ENCODE measurements around the gene VPS35L.

VPS35L gene

DNA sequence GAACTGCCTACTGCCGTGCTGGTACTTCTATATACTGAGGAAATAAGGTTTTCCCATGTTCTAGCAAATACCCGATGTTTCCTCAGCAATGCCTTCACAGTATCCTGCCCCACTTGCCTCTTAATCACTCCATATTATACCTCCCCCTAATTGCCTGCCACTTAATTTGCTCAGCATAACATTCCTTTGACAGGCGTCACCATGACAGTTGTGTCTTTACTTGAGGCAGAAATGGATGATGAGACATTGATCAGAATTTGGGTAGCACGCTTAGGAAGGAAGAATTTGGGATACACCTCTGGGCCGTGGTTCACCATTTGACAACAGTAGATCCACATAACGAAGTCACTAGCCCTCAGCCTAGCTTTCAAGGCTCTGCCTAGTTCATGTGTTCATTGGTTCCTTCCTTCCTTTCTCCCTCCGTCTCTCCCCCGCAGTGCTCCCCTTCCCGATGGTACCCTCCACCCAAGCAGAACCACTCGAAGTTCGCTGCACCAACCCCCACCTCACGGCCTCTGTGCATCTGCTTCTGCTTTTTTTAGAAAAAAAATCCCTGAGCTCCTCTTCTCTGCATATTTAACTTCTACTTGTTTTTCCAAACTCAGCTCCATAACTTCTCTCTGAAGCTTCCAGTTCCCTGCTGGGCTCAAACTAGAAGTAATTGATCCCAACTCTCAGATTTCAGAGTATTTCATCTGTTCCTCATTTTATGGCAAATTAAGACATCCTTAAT lies 182.0 kb downstream of the VPS35L start:
- CTCF ChIA-PET = no interaction called here
- DNase-seq (ENCODE audit: low spot score) = no peak
- no peak overlapping the region for H3K27ac ChIP-seq
- TF ChIP-seq, protein P1, sequence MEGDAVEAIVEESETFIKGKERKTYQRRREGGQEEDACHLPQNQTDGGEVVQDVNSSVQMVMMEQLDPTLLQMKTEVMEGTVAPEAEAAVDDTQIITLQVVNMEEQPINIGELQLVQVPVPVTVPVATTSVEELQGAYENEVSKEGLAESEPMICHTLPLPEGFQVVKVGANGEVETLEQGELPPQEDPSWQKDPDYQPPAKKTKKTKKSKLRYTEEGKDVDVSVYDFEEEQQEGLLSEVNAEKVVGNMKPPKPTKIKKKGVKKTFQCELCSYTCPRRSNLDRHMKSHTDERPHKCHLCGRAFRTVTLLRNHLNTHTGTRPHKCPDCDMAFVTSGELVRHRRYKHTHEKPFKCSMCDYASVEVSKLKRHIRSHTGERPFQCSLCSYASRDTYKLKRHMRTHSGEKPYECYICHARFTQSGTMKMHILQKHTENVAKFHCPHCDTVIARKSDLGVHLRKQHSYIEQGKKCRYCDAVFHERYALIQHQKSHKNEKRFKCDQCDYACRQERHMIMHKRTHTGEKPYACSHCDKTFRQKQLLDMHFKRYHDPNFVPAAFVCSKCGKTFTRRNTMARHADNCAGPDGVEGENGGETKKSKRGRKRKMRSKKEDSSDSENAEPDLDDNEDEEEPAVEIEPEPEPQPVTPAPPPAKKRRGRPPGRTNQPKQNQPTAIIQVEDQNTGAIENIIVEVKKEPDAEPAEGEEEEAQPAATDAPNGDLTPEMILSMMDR (conservative IDR thresholded peaks at IDR 0.05; ENCODE audit: low read depth) = no peak
- POLR2A ChIA-PET (ENCODE audit: low non-redundant PET) = no interaction called here

DNA sequence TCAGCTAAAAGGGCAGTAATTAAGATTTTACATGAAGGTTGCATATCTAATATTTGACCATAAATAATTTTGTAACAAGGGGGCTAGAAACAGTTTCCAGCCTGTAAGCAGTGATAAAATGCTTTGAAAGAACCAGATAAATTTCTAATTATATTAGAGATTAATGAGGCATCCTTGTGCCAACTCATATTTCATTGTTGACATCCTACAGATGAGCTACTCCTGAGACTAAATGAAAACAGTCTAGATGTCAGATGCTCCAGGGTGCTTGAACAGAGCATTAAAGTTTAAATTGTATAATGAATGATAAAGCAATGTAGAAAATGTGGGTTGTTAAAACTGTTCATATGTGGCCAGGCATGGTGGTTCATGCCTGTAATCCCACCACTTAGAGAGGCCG lies 185.9 kb downstream of the VPS35L start:
- POLR2A ChIA-PET (ENCODE audit: low non-redundant PET) = interaction anchor here (0.6 kb wide), 2 partner anchors 16 to 27 kb away, joined by 6 to 9 read pairs; no protein-coding TSS in a partner anchor
- CTCF ChIA-PET = no interaction called here
- H3K27ac ChIP-seq = no peak overlapping the region
- DNase-seq (ENCODE audit: low spot score) = no peak
- TF ChIP-seq, protein P1 (conservative IDR thresholded peaks at IDR 0.05; ENCODE audit: low read depth) = no peak

DNA sequence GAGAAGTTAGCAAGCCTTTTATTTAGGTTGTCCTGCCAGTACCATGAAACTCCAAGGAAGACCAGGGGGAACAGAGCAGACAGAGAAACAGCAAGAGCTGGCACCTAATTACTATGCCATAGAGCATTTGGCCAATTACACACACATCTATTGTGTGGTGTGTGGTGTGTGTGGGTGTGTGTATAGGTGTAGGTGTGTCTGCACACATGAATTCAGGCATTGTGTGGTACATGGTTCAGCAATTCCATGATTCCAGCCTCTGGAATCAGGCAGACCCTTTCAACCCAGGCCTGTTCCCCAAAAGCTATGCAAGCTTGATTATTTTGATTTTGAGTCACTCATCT lies 188.3 kb downstream of the VPS35L start:
- ChIA-PET POLR2A (ENCODE audit: low non-redundant PET) (no interaction called here), CTCF (no interaction called here)
- TF ChIP-seq, protein P1 (conservative IDR thresholded peaks at IDR 0.05; ENCODE audit: low read depth) = no peak
- no peak for DNase-seq (ENCODE audit: low spot score)
- H3K27ac ChIP-seq = no peak overlapping the region

DNA sequence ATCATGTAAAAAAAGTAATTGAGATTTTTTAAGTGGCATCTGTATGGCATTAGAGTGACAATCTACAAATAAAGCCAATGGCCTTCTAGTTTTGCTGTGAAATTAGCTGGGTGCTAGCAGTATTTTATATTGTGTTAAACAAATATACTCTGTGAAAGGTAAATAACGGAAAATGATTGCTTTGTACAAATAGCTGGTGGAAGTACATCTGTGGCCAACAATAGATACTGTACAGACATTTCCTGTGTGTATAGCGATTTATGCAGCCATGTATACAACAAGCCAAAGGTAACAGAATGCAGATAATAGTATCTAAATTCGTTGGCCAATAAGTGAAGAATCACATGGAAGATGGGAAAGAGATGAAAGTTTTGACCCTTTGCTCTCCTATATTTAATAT lies 189.2 kb downstream of the VPS35L start:
- TF ChIP-seq, protein P1 (conservative IDR thresholded peaks at IDR 0.05; ENCODE audit: low read depth) = no peak
- no peak for DNase-seq (ENCODE audit: low spot score)
- ChIA-PET POLR2A (ENCODE audit: low non-redundant PET) (no interaction called here), CTCF (no interaction called here)
- H3K27ac ChIP-seq = no peak overlapping the region

DNA sequence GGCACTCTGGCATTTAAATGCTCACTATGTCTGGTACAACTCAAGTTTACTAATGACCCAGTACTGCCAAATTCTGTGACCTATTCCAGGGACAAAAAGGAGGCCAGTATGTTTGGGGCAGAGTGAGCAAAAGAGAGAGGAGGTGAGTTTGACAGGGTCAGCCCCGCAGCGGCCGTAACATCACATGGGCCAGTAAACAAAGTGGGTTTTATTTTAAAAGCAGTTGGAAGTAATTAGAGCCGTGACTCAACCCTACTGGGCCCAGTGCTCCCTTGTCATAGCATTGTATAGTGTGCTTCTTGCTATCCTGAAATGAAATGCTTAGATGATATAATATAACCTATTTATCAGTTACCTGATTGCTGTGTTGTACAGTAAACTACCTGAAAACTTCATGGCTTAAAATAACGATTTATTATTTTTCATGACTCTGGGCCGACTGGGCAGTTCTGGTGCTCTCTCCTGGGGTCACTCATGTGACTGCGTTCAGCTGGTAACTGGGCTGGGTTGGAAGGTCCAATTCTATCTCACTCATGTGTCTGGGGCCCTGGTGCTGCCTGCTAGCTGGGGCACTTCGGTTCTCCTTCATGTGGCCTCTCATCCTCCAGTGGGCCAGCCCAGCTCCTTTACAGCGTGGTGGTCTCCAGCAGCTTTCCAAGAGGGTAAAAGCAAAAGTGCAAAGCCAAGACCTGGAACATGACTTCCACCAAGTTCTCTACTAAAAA lies 189.9 kb downstream of the VPS35L start:
- no peak for DNase-seq (ENCODE audit: low spot score)
- ChIA-PET POLR2A (ENCODE audit: low non-redundant PET) (no interaction called here), CTCF (interaction anchor here (0.6 kb wide), 1 partner anchor 669 kb away, joined by 5 read pairs; no protein-coding TSS in a partner anchor)
- no peak overlapping the region for H3K27ac ChIP-seq
- TF ChIP-seq, protein P1 (conservative IDR thresholded peaks at IDR 0.05; ENCODE audit: low read depth) = no peak

DNA sequence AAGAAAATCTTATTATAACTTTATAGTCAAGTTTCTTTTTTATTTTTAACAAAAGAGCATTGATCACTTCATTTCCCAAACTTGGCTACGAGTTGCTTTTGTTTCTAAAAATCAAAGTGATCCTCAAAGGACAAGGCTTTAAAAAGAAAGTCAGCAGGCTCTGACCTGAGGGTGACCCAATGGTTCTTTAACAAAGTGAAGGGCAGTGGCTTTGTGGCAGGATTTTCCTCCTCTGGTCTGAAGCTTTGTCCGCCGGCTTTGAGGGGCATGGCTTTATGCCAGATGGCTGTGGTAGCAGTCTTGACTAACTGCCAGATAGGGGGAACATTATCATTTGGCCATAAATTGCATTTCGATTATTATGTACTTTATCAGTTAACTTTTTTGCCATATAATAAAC lies 191.1 kb downstream of the VPS35L start:
- no peak overlapping the region for H3K27ac ChIP-seq
- ChIA-PET CTCF (no interaction called here), POLR2A (ENCODE audit: low non-redundant PET) (no interaction called here)
- TF ChIP-seq, protein P1 (conservative IDR thresholded peaks at IDR 0.05; ENCODE audit: low read depth) = no peak
- no peak for DNase-seq (ENCODE audit: low spot score)
